ENCODE data around the gene IQCE. TPM values are rescaled to one million over a fixed set of nuclear protein-coding genes. Genes with fewer than 3 reads are reported as not detected.

IQCE gene
- total RNA-seq, 1 donor from 2014 or later = 29.6 TPM

DNA sequence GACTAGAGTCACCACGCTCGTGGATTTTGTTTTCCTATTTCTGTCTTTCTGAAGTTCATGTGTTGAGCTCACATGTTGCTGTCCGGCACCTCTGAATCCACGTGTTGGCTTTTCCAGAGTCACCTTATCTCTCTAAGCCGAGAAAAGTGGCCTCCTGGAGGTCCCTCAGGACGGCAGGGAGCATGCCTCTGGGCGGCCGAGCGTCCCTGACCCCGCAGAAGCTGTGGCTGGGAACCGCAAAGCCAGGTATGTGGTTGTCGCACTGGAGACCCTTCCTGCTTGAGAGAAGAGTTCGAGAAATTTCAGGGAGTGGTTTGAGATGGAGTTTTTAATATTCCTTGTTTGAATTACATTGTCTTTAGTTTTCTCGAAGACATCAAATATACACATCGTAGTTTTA is 12.6 kb downstream of the IQCE start:
- Mint-ChIP-seq H3K27ac (no peak overlapping the region), H3K36me3 (peaks cover 14% of the 10 kb centered on the region), H3K27me3 (ENCODE audit: low read depth) (no peaks in the 10 kb centered on the region), H3K4me3 (no peak overlapping the region), H3K4me1 (no peaks in the 10 kb centered on the region), H3K9me3 (no peaks in the 10 kb centered on the region)
- no peak for DNase-seq (ENCODE audit: low spot score in 2 of 2, unreplicated experiment in 2 of 2)
- no peak for TF ChIP-seq CTCF (IDR thresholded peaks at IDR 0.05; ENCODE audit: unreplicated experiment)

DNA sequence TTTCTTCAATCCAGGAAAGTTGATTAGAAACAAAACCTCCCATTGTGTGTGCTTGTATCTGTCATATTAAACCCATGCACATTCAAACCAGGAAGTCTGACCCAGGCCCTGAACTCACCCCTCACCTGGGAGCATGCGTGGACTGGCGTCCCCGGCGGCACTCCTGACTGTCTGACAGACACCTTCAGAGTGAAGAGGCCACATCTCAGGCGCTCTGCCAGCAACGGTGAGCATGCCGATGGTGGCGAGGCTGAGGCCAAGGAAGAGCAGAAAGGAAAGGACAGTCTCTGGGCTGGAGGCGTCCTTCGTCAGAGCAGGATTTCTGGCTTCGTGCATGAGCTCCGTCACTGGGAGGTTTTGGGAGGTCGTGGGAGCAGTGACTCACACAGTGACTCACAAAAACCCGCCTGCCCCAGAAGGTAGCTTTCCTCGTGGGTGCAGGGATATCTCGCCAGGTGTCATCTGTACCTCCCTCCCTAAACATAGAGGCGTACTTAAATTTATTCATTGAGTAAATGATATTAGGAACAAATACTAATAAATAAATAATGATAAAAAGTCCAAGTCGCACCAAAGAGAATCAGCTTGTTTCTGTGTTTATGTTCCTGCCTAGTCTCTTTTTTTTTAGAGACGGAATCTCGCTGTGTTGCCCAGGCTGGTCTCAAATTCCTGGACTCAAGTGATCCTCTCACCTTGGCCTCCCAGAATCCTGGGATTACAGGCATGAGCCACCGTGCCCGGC is 13.5 kb downstream of the IQCE start:
- Mint-ChIP-seq H3K9me3 (no peaks in the 10 kb centered on the region), H3K27ac (no peak overlapping the region), H3K4me3 (no peak overlapping the region), H3K4me1 (no peaks in the 10 kb centered on the region), H3K27me3 (ENCODE audit: low read depth) (no peaks in the 10 kb centered on the region), H3K36me3 (peaks cover 17% of the 10 kb centered on the region)
- no peak for TF ChIP-seq CTCF (IDR thresholded peaks at IDR 0.05; ENCODE audit: unreplicated experiment)
- no peak for DNase-seq (ENCODE audit: low spot score in 2 of 2, unreplicated experiment in 2 of 2)

DNA sequence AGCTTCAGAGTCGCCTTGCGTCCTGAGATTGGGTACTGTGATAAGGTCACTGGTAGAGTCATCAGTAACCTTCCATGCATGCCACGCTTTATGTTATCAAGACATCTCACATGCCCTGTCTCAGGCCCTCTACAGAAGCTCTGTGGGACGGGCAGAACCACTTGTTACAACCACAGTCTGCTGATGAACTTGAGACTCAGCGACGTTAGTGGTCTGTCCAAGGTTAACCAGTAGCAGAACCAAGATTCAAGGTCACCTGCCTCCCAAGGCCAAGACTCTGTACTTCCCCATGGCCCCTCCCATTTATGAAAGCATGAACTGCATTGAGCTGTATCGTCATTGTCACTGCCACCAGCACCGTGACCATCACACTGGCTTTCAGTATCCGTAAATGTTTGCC is 15.0 kb downstream of the IQCE start:
- no peak for DNase-seq (ENCODE audit: low spot score in 2 of 2, unreplicated experiment in 2 of 2)
- Mint-ChIP-seq H3K4me3 (no peak overlapping the region), H3K4me1 (no peaks in the 10 kb centered on the region), H3K27ac (no peak overlapping the region), H3K36me3 (peaks cover 17% of the 10 kb centered on the region), H3K9me3 (no peaks in the 10 kb centered on the region), H3K27me3 (ENCODE audit: low read depth) (no peaks in the 10 kb centered on the region)
- no peak for TF ChIP-seq CTCF (IDR thresholded peaks at IDR 0.05; ENCODE audit: unreplicated experiment)

- Mint-ChIP-seq H3K4me3 (no peak overlapping the region), H3K27me3 (ENCODE audit: low read depth) (no peaks in the 10 kb centered on the region), H3K4me1 (no peaks in the 10 kb centered on the region), H3K9me3 (no peaks in the 10 kb centered on the region), H3K27ac (no peak overlapping the region), H3K36me3 (peaks cover 19% of the 10 kb centered on the region)
- DNase-seq (ENCODE audit: low spot score in 2 of 2, unreplicated experiment in 2 of 2) = no peak
- TF ChIP-seq CTCF (IDR thresholded peaks at IDR 0.05; ENCODE audit: unreplicated experiment) = no peak
Measured at GRCh38 chr7:2575046-2575732, 16.4 kb downstream of the IQCE start.

DNA sequence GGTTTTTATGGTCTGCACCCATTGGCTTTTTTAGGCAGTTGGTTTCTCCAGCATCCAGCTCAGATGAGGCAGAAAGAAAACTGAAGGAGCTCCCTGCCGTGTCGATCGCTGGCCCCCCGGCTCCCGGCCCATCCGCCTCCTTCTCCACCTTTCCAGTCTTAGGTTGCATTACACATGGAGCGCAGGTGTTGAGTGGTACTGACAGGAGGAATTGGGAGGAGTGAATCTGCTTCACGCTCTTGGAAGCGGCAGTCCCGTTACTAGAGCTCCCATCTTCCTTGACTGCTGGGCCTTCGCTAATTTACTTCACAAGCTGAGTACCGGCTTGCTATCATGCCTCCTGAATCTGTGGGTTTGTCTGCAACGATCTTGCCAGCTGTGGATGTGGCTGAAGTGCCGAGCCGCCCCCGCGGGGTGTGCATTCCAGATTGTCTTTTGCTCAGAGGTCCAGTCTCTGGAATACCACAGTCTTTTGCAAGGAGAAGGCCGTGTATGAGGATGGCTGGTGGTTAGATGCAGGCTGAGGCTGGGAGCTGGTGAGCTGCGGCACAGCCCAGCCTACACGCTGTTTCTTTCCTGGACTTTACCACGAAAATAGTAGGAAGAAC is 17.1 kb downstream of the IQCE start:
- Mint-ChIP-seq H3K4me1 (no peaks in the 10 kb centered on the region), H3K9me3 (no peaks in the 10 kb centered on the region), H3K27ac (peak overlapping the region; percentile 79), H3K36me3 (peaks cover 22% of the 10 kb centered on the region), H3K27me3 (ENCODE audit: low read depth) (no peaks in the 10 kb centered on the region), H3K4me3 (no peak overlapping the region)
- DNase-seq (ENCODE audit: low spot score in 2 of 2, unreplicated experiment in 2 of 2) = no peak
- TF ChIP-seq CTCF (IDR thresholded peaks at IDR 0.05; ENCODE audit: unreplicated experiment) = no peak
